ENCODE data around the gene DDX23.

GRCh38 chr12:48873096-48873495, 21.1 kb upstream of the DDX23 start:
- TF ChIP-seq CTCF (IDR thresholded peaks at IDR 0.05), result no peak
- no peak for TF ChIP-seq NFE2L2 (conservative IDR thresholded peaks at IDR 0.05; ENCODE audit: low read length)
- TF ChIP-seq, protein P1, sequence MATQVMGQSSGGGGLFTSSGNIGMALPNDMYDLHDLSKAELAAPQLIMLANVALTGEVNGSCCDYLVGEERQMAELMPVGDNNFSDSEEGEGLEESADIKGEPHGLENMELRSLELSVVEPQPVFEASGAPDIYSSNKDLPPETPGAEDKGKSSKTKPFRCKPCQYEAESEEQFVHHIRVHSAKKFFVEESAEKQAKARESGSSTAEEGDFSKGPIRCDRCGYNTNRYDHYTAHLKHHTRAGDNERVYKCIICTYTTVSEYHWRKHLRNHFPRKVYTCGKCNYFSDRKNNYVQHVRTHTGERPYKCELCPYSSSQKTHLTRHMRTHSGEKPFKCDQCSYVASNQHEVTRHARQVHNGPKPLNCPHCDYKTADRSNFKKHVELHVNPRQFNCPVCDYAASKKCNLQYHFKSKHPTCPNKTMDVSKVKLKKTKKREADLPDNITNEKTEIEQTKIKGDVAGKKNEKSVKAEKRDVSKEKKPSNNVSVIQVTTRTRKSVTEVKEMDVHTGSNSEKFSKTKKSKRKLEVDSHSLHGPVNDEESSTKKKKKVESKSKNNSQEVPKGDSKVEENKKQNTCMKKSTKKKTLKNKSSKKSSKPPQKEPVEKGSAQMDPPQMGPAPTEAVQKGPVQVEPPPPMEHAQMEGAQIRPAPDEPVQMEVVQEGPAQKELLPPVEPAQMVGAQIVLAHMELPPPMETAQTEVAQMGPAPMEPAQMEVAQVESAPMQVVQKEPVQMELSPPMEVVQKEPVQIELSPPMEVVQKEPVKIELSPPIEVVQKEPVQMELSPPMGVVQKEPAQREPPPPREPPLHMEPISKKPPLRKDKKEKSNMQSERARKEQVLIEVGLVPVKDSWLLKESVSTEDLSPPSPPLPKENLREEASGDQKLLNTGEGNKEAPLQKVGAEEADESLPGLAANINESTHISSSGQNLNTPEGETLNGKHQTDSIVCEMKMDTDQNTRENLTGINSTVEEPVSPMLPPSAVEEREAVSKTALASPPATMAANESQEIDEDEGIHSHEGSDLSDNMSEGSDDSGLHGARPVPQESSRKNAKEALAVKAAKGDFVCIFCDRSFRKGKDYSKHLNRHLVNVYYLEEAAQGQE (IDR thresholded peaks at IDR 0.05), result no peak
- TF ChIP-seq, protein P2, sequence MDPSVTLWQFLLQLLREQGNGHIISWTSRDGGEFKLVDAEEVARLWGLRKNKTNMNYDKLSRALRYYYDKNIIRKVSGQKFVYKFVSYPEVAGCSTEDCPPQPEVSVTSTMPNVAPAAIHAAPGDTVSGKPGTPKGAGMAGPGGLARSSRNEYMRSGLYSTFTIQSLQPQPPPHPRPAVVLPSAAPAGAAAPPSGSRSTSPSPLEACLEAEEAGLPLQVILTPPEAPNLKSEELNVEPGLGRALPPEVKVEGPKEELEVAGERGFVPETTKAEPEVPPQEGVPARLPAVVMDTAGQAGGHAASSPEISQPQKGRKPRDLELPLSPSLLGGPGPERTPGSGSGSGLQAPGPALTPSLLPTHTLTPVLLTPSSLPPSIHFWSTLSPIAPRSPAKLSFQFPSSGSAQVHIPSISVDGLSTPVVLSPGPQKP (IDR thresholded peaks at IDR 0.05; ENCODE audit: low read depth, low read length), result no peak
- TF ChIP-seq POLR2A (IDR thresholded peaks at IDR 0.05; ENCODE audit: low read length), result no peak
- no peak for TF ChIP-seq EP300 (IDR thresholded peaks at IDR 0.05)
- TF ChIP-seq JUN (IDR thresholded peaks at IDR 0.05), result no peak
- no peak for TF ChIP-seq MAFK (IDR thresholded peaks at IDR 0.05; ENCODE audit: partially characterized antibody)
- no peak for TF ChIP-seq JUNB (IDR thresholded peaks at IDR 0.05)
- no peak for TF ChIP-seq RAD21 (conservative IDR thresholded peaks at IDR 0.05 in 1 of 2, IDR thresholded peaks at IDR 0.05 in 1 of 2)
